Hematopoietic multipotent progenitor cell (in vitro differentiated cells): Measurements from ENCODE around the gene PLA2G4F. TPM values are rescaled to one million over a fixed set of nuclear protein-coding genes. Genes with fewer than 3 reads are reported as not detected.

ENCODE experiments used
- DNase-seq, 3 donors: peaks; one replicate each; pipeline ENCODE4 v3.0.0-alpha.2; 2011 to 2015; ENCODE audit warnings: low read depth in 2 of 3, low spot score in 2 of 3
- total RNA-seq: library from RNA; depleted of rRNA; stranded (reverse); fragments of >200 nt; gene quantifications from one replicate; pipeline ENCODE4 v1.2.3, GENCODE V29; 2012

The PLA2G4F gene
- total RNA-seq, 1 donor = not detected

GRCh38 chr15:42149493-42150218, 6.8 kb downstream of the PLA2G4F start:
- no peak for DNase-seq

DNA sequence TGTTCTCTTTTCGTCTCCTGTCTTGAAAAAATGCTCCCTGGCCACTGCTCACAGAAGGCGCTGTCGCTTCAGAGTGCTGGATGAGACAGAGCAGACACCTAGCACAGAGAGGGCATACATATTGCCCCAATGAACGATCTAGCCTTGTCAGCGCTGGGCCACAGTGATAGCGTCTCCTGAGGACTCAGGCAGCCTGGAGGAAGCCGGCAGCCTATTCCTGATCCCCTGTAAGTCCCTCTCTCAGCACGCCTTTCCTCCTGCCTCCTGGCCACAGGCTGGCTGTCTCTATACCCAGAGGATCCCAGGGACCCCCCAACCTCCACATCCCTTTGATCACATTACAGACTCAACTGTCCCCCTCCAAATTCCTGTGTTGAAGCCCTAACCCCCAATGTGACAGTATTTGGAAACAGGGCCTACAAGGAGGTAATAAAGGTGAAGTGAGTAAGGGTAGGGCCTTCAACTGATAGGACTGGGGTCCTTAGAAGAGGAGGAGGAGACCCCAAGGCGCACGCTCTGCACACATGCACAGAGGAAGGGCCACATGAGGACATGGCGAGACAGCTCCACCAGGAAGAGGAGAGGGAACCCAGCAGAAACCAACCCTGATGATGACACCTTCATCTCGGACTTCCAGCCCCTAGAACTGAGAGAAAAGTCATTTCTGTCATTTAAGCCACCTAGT, 7.5 kb downstream of the PLA2G4F start:
- no peak for DNase-seq

DNA sequence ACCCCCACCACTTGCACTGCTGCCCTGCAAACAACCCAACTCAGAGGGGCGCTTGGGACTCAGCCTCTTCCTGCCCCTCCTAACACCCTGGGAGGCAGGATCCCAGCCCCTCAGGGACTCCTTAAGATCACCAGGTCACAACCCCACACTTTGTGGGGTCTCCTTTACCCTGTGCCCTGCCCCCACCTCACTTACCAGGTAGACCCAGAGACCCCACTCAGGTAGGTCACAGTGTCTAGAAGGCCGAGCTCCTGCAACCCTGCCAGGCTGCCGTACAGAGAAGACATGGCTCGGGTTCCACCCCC, 9.1 kb downstream of the PLA2G4F start:
- no peak for DNase-seq

GRCh38 chr15:42146551-42147430, 9.6 kb downstream of the PLA2G4F start:
- no peak for DNase-seq

DNA sequence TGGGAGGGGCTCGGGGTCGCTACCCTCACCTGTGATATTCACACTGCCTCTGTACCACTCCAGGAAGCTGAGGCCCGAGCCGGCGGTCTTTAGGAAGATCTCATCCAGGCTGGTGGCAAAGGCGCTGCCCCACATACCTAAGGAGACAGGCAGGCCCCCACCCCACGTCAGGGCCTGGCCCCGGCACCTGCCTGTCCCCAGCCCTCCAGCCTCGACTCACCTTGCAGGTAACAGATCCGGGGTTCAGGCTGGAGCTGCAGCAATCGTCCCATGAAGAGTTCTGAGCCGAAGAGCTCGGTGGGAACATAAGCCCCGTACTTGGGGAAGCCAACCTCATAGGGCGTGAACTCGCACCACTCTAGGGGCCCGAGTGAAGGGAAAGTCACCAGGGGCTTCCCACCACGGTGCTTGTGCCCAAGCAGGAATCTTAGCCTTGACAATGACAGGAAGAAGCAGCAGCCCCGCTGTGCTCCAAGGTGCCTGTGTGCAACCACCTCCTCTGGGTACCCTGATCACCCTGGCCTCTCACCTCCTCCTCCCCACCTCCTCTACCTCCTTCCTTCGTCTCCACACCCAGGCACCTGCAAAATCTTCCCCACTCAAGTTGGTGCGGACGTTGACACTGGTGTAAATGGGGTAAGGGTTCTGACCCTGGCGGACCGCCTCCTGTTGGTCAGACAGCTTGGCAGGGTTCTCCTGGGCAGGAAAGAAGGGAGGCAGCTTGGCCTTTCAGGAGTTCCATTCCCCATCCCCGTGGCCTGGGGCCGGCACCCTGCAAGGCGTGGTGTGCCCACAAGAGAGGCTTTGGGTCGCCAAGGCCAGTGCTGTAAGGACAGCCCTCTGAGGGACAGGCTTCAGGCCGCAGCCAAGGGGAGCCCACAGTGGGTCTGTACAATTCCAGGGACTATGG, 10.6 kb downstream of the PLA2G4F start:
- DNase-seq = no peak

- DNase-seq = no peak
These were observed 11.5 kb downstream of the PLA2G4F start for GRCh38 chr15:42144841-42145375.

DNA sequence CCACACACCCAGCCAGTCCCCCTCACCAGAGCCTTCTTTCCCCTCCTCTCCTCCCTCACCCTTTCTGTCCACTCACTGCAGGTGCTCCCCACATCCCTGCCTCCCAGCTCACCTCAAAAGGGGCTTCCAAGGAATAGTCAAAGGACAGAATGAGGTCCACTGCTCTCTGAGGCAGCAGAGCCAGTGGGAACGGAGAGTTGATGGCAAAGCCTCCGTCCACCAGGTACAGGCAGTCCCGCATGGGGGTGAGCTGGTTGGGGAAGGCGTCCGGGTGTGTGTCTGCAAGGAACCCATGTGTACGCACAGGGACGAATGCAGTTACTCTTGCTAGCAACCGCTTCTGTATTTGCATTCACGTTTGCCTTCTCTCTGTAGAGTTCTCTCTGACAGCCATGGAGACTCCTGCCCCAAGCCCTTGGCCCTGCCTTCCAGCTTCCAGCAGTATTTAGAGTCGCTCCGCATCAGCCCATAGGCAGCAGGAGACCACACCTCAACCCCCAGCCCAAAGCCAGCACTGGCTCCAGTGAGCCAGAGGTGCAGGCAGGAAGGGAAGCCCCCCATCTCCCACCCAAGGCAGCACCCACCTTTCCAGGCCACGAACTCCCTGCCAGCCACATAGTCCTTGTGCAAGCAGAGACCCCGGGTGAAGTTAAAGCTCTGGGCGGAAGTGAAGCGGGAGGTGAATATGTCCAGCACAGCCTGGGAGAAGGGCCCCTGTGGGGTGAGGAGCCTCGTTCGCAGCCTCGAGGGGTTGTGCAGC, 12.4 kb downstream of the PLA2G4F start:
- DNase-seq = no peak

DNA sequence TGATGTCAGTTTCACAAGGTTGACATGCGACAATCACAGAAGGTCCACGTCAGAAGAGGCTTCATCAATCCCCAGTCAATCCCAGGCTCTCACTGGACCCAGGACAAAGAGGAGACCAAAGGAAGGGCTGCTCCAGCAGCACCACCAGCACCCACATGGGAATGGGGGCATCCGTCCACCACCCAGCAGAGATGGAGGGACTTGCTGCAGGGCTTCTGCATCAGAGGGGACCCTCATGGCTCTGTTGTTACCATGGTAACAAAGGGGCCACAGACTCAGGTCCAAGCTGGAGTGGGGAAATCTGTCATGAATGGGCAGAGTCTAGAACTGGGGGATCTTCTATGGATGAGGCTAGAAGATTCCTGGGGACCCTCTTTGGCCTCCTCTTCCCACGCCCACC, 13.1 kb downstream of the PLA2G4F start:
- DNase-seq = no peak

- no peak for DNase-seq
These were observed 14.4 kb downstream of the PLA2G4F start for GRCh38 chr15:42141795-42142667.

GRCh38 chr15:42141246-42141645, 15.2 kb downstream of the PLA2G4F start:
- no peak for DNase-seq

- DNase-seq = no peak
These were observed 15.9 kb downstream of the PLA2G4F start for GRCh38 chr15:42140383-42141070.

DNA sequence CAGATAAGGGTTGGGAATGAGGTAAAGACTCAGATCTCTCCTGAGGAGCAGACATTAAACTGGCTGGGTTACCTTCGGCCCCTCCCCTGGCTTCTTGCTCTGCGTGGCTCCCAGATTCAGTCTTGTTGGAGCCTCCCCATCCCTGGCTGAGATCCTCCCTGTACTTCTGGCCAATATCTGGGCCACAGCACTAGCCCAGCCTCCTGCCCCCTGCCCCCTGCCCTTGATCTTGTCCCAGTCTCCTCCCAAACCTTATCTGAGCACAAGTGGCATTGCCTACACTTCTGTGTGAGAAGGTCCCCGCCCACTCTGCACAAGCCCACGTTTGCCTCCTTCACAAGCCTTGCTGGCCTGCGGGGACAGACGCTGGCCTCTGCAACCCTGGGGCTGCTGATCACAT, 16.8 kb downstream of the PLA2G4F start:
- no peak for DNase-seq

GRCh38 chr15:42138968-42139386, 17.5 kb downstream of the PLA2G4F start:
- DNase-seq = no peak

GRCh38 chr15:42138411-42138810, 18.0 kb downstream of the PLA2G4F start:
- no peak for DNase-seq

GRCh38 chr15:42137461-42138261, 18.8 kb downstream of the PLA2G4F start:
- peak in 2 of 3 donors; percentile 40 to 70 for DNase-seq

- no peak for DNase-seq
These were observed 19.9 kb downstream of the PLA2G4F start for GRCh38 chr15:42136513-42136912.

DNA sequence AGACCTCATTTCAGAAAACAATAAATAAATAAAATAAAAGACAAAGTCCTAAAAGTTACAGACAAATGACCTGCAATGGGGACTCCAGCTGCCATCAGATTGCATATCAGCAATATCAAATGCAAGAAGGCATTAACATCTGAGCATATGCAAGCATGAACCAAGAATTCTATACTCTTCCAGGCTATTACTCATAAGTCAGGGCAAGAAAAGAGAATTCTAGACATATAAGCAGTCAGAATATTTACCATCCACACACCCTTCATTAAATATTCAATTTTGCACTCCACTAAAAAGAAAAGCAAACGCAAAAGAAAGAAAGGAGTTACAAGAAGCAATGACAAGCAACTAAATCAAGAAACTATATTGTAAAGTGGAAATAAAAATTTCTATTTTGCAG, 21.1 kb downstream of the PLA2G4F start:
- no peak for DNase-seq
